Measurements from ENCODE around the gene APBB1IP.
"Not testable (repeated sequence)": the region's sequence is repeated elsewhere in the genome, so short reads cannot be mapped to it uniquely, and the experiment has no call there.

The APBB1IP gene

GRCh38 chr10:26478061-26478460 is 39.9 kb downstream of the APBB1IP start:
- no peak for DNase-seq

- peak; percentile 47 for DNase-seq
These were observed 41.8 kb downstream of the APBB1IP start for GRCh38 chr10:26479766-26480492.

DNA sequence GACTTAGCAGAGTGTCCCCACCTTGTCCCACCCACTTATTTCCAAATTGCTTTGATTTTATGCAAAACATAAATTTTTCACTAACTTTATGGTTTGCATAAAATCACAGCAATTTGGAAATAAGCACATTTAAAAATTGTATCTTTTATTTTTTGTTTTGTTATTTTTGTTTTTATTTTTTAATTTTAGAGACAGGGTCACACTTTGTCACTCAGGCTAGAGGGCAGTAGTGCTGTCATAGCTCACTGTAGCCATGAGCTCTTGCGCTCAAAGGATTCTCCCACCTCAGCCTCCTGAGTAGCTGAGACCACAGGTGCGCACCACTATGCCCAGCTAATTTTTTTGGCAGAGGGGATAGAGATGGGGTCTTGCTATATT is 43.2 kb downstream of the APBB1IP start:
- no peak for DNase-seq

- DNase-seq: no peak
These were observed 43.9 kb downstream of the APBB1IP start for GRCh38 chr10:26481914-26482550.

- DNase-seq: no peak
These were observed 45.4 kb downstream of the APBB1IP start for GRCh38 chr10:26483554-26483953.

GRCh38 chr10:26485150-26485941 is 47.2 kb downstream of the APBB1IP start:
- no peak for DNase-seq

DNA sequence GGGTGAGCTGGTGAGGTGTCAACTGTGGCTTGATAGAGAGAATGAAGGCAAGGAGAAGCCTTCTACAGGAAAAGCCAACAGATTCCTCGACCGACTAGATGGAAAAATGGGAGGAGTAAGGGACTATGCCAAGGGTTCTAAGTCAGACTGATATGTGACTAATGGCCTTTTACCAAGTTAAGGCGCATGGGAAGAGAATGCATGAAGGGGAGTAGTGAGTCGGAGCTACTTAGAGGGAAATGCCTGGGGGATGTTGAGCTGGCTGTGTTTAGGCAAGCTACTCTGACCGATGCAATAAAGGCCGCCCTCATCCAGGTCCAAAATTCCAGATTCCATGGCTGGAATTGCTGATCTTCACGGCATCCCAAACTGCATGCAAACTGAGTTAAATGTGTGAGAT is 48.2 kb downstream of the APBB1IP start:
- no peak for DNase-seq

- DNase-seq: no peak
These were observed 49.1 kb downstream of the APBB1IP start for GRCh38 chr10:26486990-26487850.

GRCh38 chr10:26488344-26488743 is 50.2 kb downstream of the APBB1IP start:
- DNase-seq: no peak

DNA sequence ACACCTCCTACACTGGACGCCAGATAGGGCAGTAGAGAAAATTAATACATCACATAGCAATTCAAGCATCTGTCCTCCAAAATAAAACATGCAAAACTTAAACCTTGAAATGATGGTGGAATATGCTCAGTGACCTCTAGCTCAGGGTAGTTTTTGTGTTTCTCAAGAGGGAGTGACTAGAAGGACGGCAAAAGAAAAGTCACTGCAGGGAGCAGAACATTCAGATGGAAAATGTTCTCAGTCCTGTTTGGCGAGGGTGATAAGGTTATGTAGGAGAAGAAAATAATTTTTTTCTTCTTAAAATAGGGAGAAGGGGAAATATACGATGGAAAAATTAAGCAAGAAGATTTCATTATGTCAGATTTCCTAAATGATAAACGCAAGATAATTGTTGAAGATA is 50.9 kb downstream of the APBB1IP start:
- no peak for DNase-seq

GRCh38 chr10:26490367-26490766 is 52.2 kb downstream of the APBB1IP start:
- DNase-seq: not testable (repeated sequence)

DNA sequence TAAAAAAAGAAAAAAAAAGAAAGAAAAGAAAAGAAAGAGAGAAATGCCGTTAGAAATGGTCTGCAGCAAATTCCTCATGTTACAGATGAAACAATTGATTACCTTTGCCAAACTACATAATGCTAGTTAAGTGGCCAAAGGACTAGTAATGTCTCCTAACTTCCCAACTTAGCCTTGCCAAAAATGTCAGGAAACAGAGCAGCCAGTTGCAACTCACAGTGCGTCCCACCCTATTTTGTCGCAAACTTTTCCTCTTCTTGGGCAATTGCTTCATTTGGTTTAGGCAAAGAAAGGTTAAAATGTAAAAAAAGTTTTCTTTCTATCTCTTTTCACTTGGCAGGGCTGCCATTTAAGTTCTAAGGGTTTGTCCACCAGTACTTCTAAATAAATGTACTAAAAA is 53.1 kb downstream of the APBB1IP start:
- DNase-seq: no peak

DNA sequence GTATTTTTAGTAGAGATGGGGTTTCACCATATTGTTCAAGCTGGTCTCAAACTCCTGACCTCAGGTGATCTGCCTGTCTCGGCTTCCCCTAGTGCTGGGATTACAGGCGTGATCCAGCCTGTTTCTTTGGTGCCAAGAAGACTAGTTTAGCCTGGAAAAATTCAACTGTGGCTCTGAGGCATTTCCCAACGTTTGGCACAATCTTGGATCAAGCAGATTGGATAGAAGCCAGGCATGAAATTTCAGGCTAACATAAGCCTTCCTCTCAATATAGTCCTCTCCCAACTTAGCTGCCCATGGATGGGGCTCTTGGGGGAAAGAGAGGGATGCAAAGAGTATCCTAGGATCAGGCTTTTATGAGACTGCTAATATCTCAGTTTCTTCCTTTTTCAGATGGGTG is 53.8 kb downstream of the APBB1IP start:
- DNase-seq: no peak

GRCh38 chr10:26492725-26493124 is 54.6 kb downstream of the APBB1IP start:
- not testable (repeated sequence) for DNase-seq

GRCh38 chr10:26494018-26494417 is 55.9 kb downstream of the APBB1IP start:
- DNase-seq: no peak

DNA sequence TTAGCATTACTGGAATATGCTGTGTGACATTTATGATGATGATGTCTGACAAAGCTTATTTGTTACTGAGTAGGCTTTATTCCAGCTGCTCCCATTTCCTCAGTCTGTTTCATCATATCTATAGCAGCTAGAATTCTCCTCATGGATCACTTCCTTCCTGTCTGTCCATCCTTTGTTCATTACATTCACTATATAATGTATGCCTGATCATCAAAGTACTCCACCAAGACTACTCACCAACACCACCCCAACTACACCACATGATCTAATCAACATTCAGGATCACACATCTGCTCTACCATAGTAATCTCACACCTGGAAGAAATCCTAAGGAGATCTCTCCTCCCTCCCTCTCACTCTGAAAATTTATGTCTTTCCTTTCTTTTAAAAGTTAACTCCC is 61.3 kb downstream of the APBB1IP start:
- no peak for DNase-seq

DNA sequence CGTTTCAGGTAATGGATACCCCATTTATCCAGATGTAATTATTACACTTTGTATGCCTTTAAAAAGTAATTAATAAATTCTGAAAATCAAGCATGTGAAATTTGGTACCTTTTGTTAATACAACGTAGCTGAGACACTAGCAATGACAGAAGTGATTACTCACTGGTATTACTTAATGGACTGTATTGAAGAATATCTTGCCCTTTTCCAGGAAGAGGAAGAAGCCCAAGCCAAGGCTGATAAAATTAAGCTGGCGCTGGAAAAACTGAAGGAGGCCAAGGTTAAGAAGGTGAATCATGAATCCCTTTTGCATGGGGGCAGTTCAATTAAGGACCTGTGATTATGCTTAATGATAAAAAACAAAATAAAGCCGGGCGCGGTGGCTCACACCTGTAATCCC is 64.8 kb downstream of the APBB1IP start:
- no peak for DNase-seq

DNA sequence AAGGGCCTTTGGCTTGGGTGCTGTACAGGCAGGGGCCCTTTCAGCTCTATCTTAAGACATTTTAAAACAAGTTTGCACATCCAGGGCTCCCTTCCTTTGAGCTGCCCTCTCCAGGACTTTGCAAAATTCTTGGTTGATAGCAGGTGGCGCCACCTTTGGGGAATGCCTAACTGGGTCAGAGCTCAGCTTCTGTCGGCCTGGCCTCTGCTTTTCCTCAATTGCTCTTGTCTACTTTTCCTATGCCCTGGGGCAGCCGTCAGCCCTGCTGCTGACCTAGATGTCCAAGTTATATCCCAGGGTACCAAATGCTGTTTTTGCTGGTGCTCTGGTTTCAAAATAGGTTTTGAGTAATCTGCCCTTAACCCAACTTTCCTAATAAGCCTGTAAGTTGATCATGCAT is 65.8 kb downstream of the APBB1IP start:
- DNase-seq: peak; percentile 20

- not testable (repeated sequence) for DNase-seq
These were observed 66.3 kb downstream of the APBB1IP start for GRCh38 chr10:26504429-26504828.

GRCh38 chr10:26505491-26505890 is 67.3 kb downstream of the APBB1IP start:
- no peak for DNase-seq

GRCh38 chr10:26506736-26507135 is 68.6 kb downstream of the APBB1IP start:
- DNase-seq: no peak

DNA sequence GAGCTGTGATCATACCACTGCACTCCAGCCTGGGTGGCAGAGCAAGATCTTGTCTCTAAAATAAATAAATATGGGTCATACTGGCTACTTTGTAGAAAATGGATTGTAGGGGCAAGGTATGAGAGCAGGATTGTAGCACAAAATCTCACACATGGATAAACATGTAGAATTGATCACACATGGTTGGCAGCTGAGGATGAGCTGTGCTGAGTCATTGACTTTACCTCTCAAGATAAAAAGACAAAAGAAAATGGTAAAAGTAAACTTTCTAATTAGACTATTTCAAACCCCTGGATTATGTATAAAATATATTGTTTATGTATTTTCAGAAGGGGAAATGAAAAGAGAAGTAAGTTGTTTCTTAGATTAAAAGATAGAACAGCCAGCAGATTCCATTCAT is 69.3 kb downstream of the APBB1IP start:
- DNase-seq: no peak

DNA sequence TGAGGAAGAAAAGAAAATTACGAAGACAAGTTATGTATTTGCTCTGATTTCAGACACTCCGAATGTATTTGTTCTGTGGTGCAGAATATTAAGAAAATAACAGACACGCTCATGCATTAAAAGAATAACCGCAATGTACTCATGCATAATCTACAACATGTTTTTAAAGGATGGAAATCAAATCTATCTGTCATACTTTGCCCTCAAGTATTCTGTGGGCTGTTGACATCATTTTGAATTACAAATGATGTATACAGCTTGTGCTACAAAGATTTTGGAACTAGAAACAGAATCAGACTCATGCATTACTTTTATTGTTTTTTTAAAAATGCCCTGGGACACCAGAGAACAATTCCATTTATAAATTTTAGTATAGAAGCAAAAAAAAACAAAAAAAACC is 69.9 kb downstream of the APBB1IP start:
- DNase-seq: no peak

Data from RPMI8226 (cell line).